B cell (primary cell): ENCODE results near the gene BRAF. TPM values are rescaled to one million over a fixed set of nuclear protein-coding genes. Genes with fewer than 3 reads are reported as not detected.

Experiments used
- ATAC-seq: fragments of 200-7000 bp; cut with Tn5 transposase; one replicate; pipeline ENCODE4 v1.10.0; 2021; ENCODE audit warnings: low read depth, mild to moderate bottlenecking, moderate number of reproducible peaks, moderate library complexity
- CTCF ChIA-PET: fragments of 350-600 bp; sonication (Branson Sonifier 250); formaldehyde crosslinking; loops from one replicate; lab custom pipeline; 2021; ENCODE audit warnings: antibody characterized with exemption, inconsistent platforms; lab: Charles Lee
- POLR2A ChIA-PET: fragments of 350-600 bp; sonication (Branson Sonifier 250); formaldehyde crosslinking; loops from one replicate; lab custom pipeline; 2021; ENCODE audit warnings: antibody characterized with exemption; lab: Charles Lee
- DNase-seq: peaks from one replicate; pipeline ENCODE4 v3.0.0; 2013
- H2AFZ ChIP-seq: 2 replicates; pipeline ENCODE4 v1.6.1; 2012; ENCODE audit warnings: mild to moderate bottlenecking, low read depth, low read length; ENCODE audit not compliant: insufficient read depth, poor library complexity, severe bottlenecking
- H3K27ac ChIP-seq, 2 donors: 1 replicate in 1 of 2; 2 replicates in 1 of 2; pipeline ENCODE4 v1.5.1; 2012 to 2013; ENCODE audit warnings: low read length in 2 of 2, mild to moderate bottlenecking in 2 of 2, moderate library complexity in 1 of 2
- H3K27me3 ChIP-seq, 4 experiments: fragments of 200-600 bp in 1 of 4; sonication (generic) in 1 of 4; replicated peaks in 1 of 4; 1 replicate in 2 of 4; 2 replicates in 2 of 4; pipeline versions ENCODE4 v1.6.1 to v1.7.0; 2013 to 2016; ENCODE audit warnings: low read length in 3 of 4, mild to moderate bottlenecking in 2 of 4, mixed read lengths in 1 of 4, moderate library complexity in 1 of 4; ENCODE audit not compliant: insufficient read depth in 4 of 4, control insufficient read depth in 3 of 4; ENCODE audit errors: control extremely low read depth in 1 of 4
- H3K36me3 ChIP-seq, 2 experiments: replicated peaks in 1 of 2; 1 replicate in 1 of 2; 2 replicates in 1 of 2; pipeline versions ENCODE4 v1.6.1 to v1.7.1; 2013; ENCODE audit warnings: low read length in 1 of 2; ENCODE audit not compliant: insufficient read depth in 2 of 2, control insufficient read depth in 1 of 2; ENCODE audit errors: control extremely low read depth in 1 of 2, extremely low read depth in 1 of 2
- H3K4me1 ChIP-seq, 2 donors: fragments of 200-600 bp in 1 of 2; sonication (generic) in 1 of 2; 1 replicate in 1 of 2; 2 replicates in 1 of 2; pipeline versions ENCODE4 v1.5.1 to v1.6.1; 2013 to 2017; ENCODE audit warnings: low read length in 2 of 2; ENCODE audit not compliant: control insufficient read depth in 2 of 2, insufficient read depth in 2 of 2
- H3K4me2 ChIP-seq: replicated peaks from 2 replicates; pipeline ENCODE3; 2012; ENCODE audit warnings: mild to moderate bottlenecking, low read depth, low read length; ENCODE audit not compliant: poor library complexity, severe bottlenecking
- H3K4me3 ChIP-seq, 5 experiments: fragments of 200-600 bp in 1 of 5; sonication (generic) in 1 of 5; 1 replicate in 3 of 5; 2 replicates in 2 of 5; pipeline versions ENCODE4 v1.5.1 to v1.7.0; 2011 to 2016; ENCODE audit warnings: low read length in 4 of 5, mild to moderate bottlenecking in 4 of 5, low read depth in 2 of 5, control low read depth in 1 of 5, moderate library complexity in 1 of 5; ENCODE audit not compliant: insufficient read depth in 1 of 5; ENCODE audit errors: control extremely low read depth in 1 of 5, extremely low read depth in 1 of 5
- H3K79me2 ChIP-seq: fragments of 200-600 bp; sonication (generic); one replicate; pipeline ENCODE4 v1.6.0; 2016; ENCODE audit warnings: low read length; ENCODE audit not compliant: control insufficient read depth, insufficient read depth
- H3K9ac ChIP-seq: fragments of 200-600 bp; sonication (generic); 2 replicates; pipeline ENCODE4 v1.6.1; 2017; ENCODE audit warnings: mild to moderate bottlenecking, low read length, moderate library complexity
- H3K9me3 ChIP-seq, 3 donors: one replicate each; pipeline versions ENCODE4 v1.6.1 to v1.7.1; 2013; ENCODE audit warnings: low read length in 2 of 3; ENCODE audit not compliant: control insufficient read depth in 2 of 3, insufficient read depth in 1 of 3; ENCODE audit errors: control extremely low read depth in 1 of 3
- H4K20me1 ChIP-seq: 2 replicates; pipeline ENCODE4 v1.6.0; 2012; ENCODE audit warnings: mild to moderate bottlenecking, low read length; ENCODE audit not compliant: insufficient read depth, control insufficient read depth, poor library complexity, severe bottlenecking
- H3K27ac Mint-ChIP-seq: one replicate; pipeline ENCODE4 v1.8.0; 2021; ENCODE audit warnings: mixed read lengths
- H3K27me3 Mint-ChIP-seq: one replicate; pipeline ENCODE4 v1.8.0; 2021; ENCODE audit warnings: mixed read lengths
- H3K4me1 Mint-ChIP-seq: one replicate; pipeline ENCODE4 v1.8.0; 2021; ENCODE audit warnings: mixed read lengths
- H3K4me3 Mint-ChIP-seq: one replicate; pipeline ENCODE4 v1.8.0; 2021; ENCODE audit warnings: mixed read lengths
- H3K9me3 Mint-ChIP-seq: one replicate; pipeline ENCODE4 v1.8.0; 2022; ENCODE audit warnings: mixed read lengths; ENCODE audit not compliant: insufficient read depth
- EZH2 ChIP-seq: IDR thresholded peaks from 2 replicates; pipeline ENCODE4 v1.6.1; 2012; ENCODE audit warnings: borderline replicate concordance, low read depth, mild to moderate bottlenecking, moderate library complexity, low read length; ENCODE audit not compliant: insufficient read depth, poor library complexity, severe bottlenecking
- WGBS: methylation state at CpG from one replicate; pipeline ENCODE4 v1.1.5; 2013; ENCODE audit warnings: missing lambda C conversion rate; ENCODE audit not compliant: insufficient coverage; 5-methylcytosine and 5-hydroxymethylcytosine counted together
- intact Hi-C: fragments of 100-400 bp; cut with micrococcal nuclease; formaldehyde crosslinking; loops from one replicate; pipeline ENCODE4 v1.10.0; 2022
- polyA minus RNA-seq: library from RNA; depleted of rRNA, polyadenylated mRNA; stranded (reverse); fragments of >200 nt; gene quantifications from 2 replicates; pipeline ENCODE4 v1.2.3, GENCODE V29; 2012
- polyA plus RNA-seq: library from polyadenylated mRNA; depleted of rRNA; stranded (reverse); fragments of >200 nt; gene quantifications from 2 replicates; pipeline ENCODE4 v1.2.3, GENCODE V29; 2012
- total RNA-seq, 2 donors: library from RNA; stranded (reverse); fragments of 120-200 nt in 1 of 2; gene quantifications; 1 replicate in 1 of 2; 2 replicates in 1 of 2; pipeline versions ENCODE4 v1.2.3 to v1.2.4, GENCODE V29; 2013 to 2022
- TF ChIP-seq, protein P1 (sequence below): fragments of 200-600 bp; IDR thresholded peaks from one replicate; pipeline ENCODE4 v1.8.0; 2022; ENCODE audit warnings: antibody characterized with exemption, mild to moderate bottlenecking

Gene BRAF
- total RNA-seq: 90.4 and 90.9 TPM in 2 replicates
- 41.5 TPM for total RNA-seq (2013)
- polyA plus RNA-seq: 13.5 and 18.8 TPM in 2 replicates
- 33.5 and 58.4 TPM in 2 replicates for polyA minus RNA-seq

- H3K27ac ChIP-seq: peak within 1 kb of the TSS; percentile 98 to 99
- peak within 1 kb of the TSS; percentile 100 for H3K9ac ChIP-seq
- H3K4me3 ChIP-seq: peak within 1 kb of the TSS; percentile 92 to 99 (median 96)
- H3K4me1 ChIP-seq: peaks cover 16 to 27% of the 10 kb centered on the region in 2 donors
- ATAC-seq (peak; percentile 55), DNase-seq (peak; percentile 98)
- peaks cover 5% of the 10 kb centered on the region for H4K20me1 ChIP-seq
- Mint-ChIP-seq H3K4me1 (peaks cover 17% of the 10 kb centered on the region), H3K4me3 (peak within 1 kb of the TSS; percentile 98), H3K27ac (peak within 1 kb of the TSS; percentile 98), H3K27me3 (no peaks in the 10 kb centered on the region), H3K9me3 (no peaks in the 10 kb centered on the region)
- intact Hi-C loops: loop anchor here (1.0 to 10.0 kb wide), 9 partner anchors 38 to 862 kb away; partner anchors contain the start of genes DENND11, MKRN1, MRPS33 and PARP12
- no peaks in the 10 kb centered on the region for H3K36me3 ChIP-seq
- peaks cover 62% of the 10 kb centered on the region for H3K79me2 ChIP-seq
- POLR2A ChIA-PET: no interaction called here
- CTCF ChIA-PET: interaction anchor here (1.0 to 1.6 kb wide), 3 partner anchors 89 to 116 kb away, joined by 4 to 6 read pairs (median 5); partner anchors contain the start of gene MRPS33
- 0% methylated on average over 22 of the region's 56 CpGs for WGBS
- peak within 1 kb of the TSS; percentile 68 for H2AFZ ChIP-seq
- H3K9me3 ChIP-seq: no peaks in the 10 kb centered on the region
- no peaks in the 10 kb centered on the region for H3K27me3 ChIP-seq
- TF ChIP-seq, protein P1, sequence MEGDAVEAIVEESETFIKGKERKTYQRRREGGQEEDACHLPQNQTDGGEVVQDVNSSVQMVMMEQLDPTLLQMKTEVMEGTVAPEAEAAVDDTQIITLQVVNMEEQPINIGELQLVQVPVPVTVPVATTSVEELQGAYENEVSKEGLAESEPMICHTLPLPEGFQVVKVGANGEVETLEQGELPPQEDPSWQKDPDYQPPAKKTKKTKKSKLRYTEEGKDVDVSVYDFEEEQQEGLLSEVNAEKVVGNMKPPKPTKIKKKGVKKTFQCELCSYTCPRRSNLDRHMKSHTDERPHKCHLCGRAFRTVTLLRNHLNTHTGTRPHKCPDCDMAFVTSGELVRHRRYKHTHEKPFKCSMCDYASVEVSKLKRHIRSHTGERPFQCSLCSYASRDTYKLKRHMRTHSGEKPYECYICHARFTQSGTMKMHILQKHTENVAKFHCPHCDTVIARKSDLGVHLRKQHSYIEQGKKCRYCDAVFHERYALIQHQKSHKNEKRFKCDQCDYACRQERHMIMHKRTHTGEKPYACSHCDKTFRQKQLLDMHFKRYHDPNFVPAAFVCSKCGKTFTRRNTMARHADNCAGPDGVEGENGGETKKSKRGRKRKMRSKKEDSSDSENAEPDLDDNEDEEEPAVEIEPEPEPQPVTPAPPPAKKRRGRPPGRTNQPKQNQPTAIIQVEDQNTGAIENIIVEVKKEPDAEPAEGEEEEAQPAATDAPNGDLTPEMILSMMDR: no peak
- TF ChIP-seq EZH2: no peak
- H3K4me2 ChIP-seq: peak within 1 kb of the TSS; percentile 91
Measured at GRCh38 chr7:140924821-140925421, at the start of gene BRAF. BRAF (minus strand) TSS chr7:140924929; CDS start chr7:140924703, 226 bp downstream.
